ENCODE results near the gene THEMIS.

DNA sequence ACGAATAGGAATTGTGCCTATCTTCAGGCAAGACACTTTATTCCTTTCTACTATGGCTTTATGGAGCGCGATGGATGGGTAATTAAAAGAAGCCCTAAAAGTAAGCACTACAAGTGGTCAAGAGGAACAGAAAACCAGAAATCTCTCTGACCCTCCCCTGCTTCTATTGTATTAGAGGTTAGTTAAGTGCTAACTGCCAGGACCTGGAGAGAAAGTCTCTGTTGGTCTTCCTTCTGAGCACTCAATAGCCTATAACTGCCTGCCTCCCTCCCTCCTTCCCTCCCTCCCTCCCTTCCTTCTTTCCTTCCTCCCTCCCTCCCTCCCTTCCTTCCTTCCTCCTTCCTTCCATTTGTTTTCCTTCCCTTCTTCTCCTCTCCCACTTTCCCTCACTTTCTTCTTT lies 190.2 kb downstream of the THEMIS start:
- TF ChIP-seq EZH2 (IDR thresholded peaks at IDR 0.05) (no peak), POLR2AphosphoS5 (IDR thresholded peaks at IDR 0.05; ENCODE audit: borderline replicate concordance, low read depth, low read length) (no peak), FOXP2 (optimal IDR thresholded peaks at IDR 0.05; ENCODE audit: control extremely low read depth, extremely low read length, insufficient read depth) (no peak)
